SK-N-DZ (cell line): ENCODE measurements around the gene THSD8.
"Not testable (repeated sequence)": the region's sequence is repeated elsewhere in the genome, so short reads cannot be mapped to it uniquely, and the experiment has no call there.

Source experiments
- DNase-seq: peaks from one replicate; pipeline ENCODE4 v3.0.0-alpha.2; 2015; ENCODE audit warnings: low spot score

Gene THSD8

DNA sequence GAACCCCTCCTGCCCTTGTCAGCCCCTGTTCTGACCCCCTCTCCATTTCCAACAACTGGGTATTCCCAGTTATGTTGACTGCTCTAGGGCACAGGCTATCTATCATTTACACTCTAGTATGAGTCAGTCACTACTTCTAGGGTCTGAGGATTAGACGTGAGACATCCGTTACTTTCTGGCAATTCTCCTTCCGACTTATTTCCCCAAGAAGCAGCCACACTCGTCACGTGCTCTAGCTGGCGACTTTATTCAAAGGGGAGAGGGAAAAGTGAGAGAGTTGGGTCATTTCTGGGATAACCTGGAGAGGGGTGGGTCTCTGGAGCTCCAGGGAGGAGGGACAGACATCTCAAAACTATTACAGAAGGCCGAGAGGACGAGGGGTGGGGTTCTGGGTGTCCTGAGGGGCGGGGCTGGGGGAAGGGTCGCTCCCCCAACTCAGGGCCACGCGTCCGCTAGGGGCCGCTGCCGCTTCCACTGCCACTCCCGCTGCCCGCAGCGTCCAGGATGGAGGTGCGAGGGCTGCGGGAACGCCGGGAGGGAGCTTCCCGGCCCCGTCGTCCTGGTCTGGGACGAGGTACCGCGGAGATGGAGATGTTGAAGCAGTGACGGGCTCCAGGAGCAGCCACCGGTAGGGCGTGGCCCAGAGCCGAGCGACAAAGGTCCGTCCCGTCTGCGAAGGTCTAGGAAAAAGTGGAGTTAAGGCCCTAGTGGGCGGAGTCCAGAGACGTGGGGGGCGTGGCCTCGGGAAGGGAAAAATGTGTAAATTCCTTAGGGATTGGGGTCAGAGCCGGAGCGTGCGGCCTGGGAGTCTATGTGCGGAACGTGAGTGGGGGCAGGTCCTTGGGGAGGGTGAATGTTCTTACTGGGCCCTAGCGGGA is 23.6 kb downstream of the THSD8 start:
- DNase-seq, result peak; percentile 71

DNA sequence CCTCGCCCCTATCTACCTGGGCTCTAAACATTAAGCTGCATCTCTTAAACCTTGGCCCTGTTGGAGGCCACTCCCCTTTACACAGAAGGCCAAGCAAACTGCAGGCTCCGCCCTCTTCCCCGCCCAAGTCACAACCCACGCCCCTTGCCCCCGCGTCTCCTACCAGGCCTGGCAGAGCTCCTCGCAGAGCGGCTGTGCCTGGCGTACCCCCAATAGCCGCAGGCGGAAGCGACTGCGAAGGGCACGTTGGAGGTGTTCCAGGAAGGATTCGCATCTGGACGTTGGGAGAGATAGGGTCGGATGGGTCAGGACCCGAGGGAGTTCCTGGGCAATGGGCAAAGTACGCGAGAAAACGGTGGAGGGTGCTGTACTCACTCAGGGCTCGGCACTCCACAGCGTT is 26.6 kb downstream of the THSD8 start:
- DNase-seq, result peak; percentile 76

DNA sequence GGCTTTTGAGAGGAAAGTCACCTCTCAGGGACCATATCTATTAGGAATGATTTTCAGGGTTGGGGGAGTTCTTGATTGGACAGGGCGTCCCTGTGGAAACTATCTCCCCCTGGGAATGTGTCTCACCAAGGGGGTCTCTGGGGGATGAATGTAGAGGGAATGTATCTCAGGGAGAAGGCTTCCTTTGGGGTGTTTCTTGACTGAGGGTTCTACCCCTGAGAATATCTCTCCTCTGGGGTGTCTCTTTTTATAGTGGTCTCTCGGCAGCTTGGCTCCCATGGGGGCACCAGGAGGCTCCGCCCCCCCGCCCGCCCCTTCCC is 31.5 kb downstream of the THSD8 start:
- no peak for DNase-seq

DNA sequence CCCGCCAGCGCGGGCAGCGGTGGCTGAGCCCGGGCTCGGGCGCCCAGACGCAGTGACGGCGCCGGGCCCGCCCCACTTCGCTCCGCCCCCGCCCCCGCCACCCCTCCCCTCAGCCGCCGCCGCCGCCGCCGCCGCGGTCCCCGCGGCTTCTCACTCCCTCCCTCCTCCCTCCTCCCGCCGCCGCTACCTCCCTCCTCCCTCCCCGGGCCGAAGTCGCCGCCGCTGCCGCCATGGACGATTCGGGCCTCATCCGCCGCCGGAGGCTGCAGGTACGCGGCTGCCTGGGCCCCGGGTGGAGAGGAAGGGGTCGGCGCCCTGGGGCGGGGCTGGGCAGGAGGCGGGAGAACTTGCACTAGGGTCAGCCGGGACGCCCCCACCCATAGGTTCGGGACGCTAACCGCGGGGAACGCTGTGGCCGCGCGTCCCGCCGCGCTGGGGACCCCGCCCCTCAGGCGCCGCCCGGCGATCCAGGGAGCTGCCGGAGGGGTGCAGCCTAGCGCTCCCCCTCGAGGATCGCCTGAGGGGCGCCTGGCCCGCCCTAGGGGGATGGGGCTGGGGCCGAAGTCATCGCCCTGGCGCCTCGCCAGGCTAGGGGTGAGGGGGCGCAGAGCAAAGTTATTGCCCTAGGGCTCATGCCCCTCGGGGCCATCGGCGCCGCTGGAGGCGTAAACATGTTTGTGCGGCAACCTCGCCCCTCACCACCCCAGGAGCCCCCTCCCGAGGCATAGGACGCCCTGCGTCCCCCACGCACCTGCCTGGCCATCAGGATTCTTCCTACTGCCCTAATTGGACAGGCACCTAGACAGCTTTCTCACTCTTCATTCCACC is 32.1 kb downstream of the THSD8 start:
- peak; percentile 65 for DNase-seq

DNA sequence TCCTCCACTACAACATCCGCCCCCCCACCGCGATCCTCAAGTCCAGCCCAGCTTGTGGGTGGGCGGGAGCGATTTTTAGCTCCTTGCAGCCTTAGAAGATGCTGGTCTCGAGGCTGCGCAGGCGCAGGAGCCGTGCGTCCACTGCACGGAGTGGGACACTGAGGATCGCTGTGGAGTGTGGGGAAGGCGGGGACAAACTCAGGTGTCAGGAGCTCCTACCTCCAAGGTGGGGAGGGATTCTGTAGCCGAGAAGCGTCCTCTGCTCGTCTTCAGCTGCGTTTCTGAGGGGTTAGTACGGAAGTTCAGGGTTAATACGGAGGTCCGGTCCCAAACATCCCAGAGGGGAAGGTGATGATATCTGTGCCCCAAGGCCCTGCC is 32.7 kb downstream of the THSD8 start, which contains the start of gene RTBDN:
Gene RTBDN, minus strand, starts transcription at position 14 of the 378 bp plus-strand sequence. CDS start 4,600 bp downstream, outside the sequence.
- peak; percentile 70 for DNase-seq

DNA sequence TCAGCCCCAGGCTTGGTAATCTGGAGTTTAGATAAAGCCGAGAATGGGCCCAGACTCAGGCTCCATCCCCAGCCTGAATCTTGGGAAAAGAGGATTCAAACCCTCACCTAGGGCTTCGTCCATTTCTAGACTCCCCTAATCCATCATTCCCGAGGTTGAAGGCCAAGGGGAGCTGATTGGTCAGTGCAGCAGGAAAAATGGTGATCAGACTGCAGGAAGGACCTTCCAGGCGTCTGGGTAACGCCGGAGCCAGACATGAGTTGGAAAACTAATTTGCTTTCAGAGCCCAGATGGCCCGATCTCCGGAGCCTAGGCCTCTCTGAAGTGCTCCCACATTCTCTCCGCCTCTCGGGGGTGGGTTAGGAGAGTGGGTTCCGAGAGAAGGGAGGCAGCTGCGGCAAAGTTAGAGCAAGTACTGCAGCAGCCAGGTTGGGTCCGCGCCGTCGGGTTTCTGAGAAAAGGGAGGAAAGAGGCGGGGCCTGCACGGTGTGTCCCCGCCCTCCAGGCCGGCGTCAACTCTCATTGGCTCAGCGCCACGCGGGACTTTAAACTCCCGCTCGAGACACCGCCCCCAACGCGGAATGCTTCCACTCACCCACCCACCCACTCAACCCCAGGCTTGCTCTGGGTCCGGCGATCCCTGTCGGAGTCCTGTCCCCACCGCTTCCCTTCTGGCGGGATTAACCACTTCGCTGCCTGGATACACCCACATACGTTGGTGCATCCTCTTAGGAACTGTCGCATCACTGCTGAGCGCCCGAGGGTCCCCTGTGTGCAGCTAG is 33.3 kb downstream of the THSD8 start:
- peak; percentile 81 for DNase-seq

DNA sequence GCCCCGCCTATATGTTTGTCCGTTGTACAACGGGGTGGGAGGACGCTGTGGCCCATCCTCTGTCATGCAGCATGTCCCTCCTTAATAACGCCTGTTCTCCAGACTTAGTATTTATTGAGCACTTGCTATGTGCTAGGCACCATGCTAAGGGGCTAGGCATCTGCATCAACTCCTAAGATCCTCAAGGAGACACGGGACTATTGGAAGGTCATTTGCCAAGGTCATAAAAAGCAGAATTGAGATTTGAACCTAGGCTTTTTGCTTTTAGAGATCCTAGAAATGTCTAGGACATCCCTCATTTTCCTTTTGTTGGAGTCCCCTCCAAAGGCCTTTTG is 34.6 kb downstream of the THSD8 start:
- no peak for DNase-seq

DNA sequence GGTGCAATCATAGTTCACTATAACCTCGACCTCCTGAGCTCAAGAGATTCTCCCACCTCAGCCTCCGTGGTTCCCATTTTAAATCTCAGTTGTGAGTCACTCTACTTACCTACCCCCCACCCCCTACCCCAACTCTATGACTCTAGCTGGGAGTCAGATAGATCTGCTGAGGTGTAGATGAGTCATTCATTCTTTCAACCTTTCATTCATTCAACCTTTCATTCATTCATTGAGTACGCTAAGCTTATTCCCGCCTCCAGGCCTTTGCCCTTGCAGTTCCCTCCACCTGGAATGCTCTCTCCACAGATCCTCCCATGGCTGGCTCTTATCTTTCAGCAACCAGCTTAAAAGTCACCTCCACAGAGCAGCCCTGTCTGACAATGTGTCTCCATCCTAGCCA is 35.4 kb downstream of the THSD8 start:
- DNase-seq, result no peak

DNA sequence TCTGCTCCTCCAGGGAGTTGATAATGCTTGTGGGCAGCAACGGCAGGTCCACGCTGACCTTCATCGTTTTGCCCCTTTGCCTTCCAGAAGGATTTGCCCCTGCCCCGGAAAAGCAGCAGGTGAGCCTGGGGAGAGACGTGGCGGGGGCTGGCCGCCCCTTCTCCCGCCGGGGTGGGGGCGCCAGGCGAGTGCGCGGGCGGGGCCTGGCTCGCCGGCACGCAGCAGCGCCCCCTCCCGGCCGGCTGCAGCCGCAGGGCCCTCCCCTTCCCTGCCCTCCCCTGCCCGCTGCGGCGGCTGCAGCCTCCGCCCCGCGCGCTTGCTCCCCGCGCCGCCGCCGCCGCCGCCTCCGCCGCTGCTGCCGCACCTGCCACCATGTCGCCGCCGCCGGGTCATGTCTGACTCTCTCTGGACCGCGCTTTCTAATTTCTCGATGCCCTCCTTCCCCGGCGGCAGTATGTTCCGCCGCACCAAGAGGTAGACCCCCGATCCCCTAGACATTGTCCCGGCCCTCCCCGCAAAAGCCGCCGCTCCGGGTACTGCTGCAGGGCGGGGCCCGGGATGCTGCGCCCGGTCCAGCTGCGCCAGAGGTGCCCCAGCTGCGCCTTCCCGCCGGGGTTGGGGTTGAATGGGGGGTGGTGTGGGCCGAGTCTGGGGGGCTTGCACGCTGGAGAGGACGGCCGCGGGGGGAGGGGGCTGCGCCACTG is 36.5 kb downstream of the THSD8 start, which contains the start of gene MAST1:
Gene MAST1, plus strand, starts transcription at position 334 of the 704 bp plus-strand sequence. Its CDS starts 58 bp downstream, at position 392.
- peak; percentile 51 for DNase-seq

DNA sequence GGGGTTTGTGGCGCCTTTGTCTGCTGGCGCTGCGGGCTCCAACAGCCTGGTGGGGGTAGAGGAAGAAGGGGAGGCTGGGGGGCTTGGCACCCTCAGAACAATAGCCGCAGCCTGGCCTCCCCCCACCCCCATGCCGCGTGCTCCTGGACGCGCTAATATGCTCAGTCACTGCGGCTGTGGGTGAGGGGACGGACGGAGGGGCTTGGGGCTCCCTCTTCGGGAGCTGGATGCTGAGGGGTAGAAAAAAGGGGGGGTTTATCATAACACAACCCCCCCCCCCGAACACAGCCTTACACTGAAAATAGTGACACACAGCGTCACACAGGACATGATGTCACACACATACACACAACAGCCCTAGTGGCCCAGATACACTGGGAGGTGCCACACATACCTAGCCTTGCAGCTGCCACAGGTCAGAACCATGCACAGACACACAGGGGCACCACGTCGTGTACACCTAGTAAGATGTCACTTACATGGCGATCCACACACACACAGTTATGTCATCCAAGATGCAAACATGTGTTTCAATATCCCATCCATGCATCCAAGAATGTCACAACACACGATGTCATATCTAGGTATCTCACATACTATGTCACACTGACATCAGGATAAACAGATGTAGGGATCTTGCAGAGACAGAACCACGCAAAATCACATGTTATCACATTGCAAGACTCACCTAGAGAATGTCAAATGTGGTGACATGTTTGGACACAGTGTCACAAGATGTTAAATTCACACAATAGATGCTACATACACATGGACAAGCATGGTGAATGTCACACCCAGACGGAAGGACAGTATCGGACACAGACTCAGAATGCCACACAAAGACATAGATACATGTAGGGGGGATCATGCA is 37.3 kb downstream of the THSD8 start:
- DNase-seq, result no peak

DNA sequence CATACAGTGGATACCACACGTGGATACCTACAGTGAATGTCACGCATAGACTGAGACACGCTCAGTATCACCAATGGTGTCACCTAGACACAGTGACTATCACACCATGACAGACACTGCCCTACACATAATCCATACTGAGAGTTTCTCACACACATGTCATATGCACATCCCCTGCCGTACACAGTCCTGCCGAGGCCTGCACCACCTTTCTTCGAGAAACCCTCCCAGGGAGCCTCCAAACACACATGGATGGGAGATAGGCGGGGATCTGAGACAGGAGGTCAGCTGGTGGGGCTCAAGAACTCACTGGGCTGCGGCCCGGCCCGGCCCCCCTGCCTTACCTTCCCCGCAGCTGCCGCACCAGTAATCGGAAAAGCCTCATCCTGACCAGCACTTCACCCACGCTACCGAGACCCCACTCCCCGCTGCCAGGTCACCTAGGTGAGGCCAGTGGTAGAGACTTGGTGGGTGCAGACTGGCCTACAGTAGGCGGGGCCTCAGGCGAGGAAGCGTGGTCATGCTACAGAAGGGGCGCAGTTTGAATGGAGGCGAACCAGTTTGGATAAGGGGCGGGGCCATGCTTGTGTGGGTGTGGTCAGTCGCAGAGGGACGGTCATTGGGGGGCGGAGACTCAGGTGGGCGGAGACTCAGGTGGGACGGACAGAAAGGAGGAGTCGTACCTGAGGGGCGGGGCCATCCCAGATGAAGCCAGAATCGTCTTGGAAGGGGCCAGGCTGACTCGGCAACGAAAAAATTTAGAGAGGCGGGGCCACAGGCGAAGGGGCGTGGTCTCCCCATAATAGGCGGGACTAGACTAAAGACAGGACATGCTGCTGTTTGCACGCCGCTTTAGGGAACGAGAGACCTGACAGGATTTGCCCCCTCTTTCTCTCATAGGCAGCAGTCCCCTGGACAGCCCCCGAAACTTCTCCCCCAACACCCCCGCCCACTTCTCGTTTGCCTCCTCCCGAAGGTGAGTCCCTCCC is 38.5 kb downstream of the THSD8 start:
- peak; percentile 71 for DNase-seq

DNA sequence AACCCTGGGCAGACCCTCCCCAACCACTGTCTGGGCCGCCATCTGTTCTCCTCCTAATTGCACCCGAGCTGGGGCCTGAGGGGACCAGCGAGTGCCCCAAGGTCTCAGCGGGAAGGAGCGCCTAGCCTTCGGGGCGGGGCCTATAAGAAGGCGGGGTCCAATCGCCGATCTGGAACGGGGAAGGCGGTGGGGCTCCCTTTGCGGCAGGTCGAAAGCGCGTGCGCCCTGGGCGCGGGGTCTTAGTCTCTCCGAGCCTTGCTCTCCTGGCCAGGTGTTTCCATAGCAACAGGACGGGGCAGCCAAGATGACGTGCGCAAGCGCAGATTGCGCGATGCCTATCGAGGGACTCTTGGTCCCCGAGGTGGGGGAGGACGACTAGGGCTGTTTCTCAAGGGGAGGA is 39.2 kb downstream of the THSD8 start:
- DNase-seq, result peak; percentile 93

DNA sequence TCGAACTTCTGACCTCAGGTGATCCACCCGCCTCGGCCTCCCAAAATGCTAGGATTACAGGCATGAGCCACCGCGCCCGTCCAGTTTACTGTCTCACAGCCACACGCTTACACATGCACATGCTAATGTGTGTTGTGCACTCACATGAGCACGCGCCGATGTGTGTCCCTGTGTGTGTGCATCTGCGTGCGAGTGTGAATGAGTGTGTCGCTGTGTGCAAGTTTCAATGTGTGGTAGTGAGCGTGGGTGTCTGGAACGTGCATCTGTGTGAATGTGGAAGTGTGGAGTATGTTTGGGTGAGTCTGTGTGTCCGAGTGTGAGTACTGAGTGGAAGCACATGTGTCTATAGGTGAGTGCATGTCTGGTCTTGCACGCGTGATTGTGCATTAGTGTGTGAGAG is 40.6 kb downstream of the THSD8 start:
- DNase-seq, result no peak

DNA sequence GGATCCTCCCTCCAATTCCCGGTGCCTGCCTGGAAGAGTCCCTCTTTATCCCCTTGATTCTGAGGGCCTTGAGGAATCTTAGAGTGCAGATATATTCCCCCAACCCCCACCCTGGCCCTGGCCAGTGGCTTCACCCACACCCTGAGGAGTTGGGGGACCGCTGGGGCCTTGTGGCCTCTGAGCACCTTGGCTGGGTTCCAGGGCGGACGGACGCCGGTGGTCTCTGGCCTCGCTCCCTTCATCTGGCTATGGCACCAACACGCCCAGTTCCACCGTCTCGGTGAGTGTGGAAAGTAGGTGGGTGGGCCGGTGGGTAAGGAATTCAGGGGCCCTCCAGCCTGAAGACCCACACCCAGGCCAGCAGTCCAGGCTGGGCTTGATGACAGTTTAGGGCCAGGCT is 41.5 kb downstream of the THSD8 start:
- DNase-seq, result no peak

DNA sequence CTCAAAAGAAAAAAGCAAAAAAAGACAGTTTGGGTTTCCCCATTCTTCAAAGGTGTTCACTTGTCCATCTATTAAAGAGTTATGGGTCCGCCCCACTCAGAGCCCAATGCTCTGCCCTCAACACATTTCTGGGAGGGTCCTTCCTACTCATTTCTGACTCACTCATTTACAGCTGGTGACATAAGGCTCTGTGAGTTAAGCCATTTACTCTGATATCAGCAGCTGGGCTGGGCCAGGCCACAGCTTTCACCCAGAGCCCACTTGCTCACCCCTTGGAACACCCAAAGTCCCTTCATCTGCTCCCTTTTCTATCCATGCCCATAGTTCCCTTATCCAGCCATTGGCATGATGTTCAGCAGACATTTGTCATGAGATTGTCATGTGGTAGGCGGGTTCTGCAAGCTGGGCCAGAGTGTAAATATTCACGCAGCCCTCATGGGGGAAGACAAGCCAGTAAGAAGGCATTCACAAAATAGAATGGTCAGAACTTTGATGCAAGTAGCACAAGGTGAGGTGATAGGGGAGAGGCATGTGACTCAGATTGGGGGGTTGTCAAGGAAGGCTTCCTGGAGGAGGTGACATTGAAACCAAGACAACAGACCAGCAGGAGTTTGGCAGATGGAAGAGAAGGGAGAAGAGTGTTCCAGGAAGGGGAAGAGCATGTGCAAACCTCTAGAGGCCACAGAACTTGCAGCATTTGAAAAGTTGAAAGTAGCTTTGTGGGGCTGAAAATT is 42.3 kb downstream of the THSD8 start:
- DNase-seq, result no peak

DNA sequence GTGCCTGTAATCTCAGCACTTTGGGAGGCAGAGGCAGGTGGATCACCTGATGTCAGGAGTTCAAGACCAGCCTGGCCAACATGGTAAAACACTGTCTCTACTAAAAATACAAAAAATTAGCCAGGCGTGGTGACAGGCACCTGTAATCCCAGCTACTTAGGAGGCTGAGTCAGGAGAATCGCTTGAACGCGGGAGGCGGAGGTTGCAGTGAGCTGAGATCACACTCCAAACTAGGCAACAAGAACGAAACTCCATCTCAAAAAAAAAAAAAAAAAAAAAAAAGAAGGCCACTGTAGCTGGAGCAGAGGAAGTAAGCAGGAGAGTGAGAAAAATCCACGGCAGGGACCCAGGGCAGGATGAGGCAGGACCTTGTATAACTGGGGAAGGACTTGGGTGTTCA is 44.7 kb downstream of the THSD8 start:
- DNase-seq, result not testable (repeated sequence)

DNA sequence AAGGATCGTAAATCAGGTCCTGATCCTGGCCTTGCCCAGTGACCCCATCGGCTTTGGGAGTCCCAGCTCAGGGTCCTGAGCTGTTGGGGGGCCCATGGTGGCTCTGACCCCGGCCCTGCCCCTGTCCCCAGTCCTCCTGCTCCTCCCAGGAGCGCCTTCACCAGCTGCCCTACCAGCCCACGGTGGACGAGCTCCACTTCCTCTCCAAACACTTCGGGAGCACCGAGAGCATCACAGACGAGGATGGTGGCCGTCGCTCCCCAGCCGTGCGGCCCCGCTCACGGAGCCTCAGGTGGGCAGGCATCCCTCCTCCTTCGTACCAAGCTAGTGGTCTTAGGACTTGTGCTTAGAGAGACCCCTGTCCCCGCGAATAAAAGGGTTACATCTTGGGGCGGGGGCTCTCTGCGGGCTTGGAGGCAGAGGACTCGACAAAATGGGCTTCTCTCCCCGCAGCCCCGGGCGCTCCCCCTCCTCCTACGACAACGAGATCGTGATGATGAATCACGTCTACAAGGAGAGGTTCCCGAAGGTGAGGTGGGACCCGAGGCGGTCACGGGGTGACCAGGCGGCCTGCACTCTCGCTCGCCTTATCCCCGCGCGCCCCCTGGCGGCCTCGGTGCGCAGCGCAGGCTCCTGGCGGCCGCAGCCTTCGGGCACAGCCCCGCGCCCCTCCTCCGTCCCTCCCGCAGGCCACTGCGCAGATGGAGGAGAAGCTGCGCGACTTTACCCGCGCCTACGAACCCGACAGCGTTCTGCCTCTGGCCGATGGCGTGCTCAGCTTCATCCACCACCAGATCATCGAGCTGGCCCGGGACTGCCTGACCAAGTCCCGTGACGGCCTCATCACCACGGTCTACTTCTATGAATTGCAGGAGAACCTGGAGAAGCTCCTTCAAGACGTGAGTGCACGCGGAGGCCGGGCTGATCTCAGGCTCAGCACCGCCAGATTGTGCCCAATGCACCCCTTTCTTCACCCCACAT is 45.6 kb downstream of the THSD8 start:
- DNase-seq, result peak; percentile 75
